NCI-H82 treated with DMSO at 0.1 percent for 48 hours (cell line): ENCODE measurements around the gene AK4.

Experiments used
- DNase-seq: peaks from one replicate; lab custom pipeline; 2025; ENCODE audit not compliant: unreplicated experiment; lab: John Stamatoyannopoulos, UW

AK4 gene

DNA sequence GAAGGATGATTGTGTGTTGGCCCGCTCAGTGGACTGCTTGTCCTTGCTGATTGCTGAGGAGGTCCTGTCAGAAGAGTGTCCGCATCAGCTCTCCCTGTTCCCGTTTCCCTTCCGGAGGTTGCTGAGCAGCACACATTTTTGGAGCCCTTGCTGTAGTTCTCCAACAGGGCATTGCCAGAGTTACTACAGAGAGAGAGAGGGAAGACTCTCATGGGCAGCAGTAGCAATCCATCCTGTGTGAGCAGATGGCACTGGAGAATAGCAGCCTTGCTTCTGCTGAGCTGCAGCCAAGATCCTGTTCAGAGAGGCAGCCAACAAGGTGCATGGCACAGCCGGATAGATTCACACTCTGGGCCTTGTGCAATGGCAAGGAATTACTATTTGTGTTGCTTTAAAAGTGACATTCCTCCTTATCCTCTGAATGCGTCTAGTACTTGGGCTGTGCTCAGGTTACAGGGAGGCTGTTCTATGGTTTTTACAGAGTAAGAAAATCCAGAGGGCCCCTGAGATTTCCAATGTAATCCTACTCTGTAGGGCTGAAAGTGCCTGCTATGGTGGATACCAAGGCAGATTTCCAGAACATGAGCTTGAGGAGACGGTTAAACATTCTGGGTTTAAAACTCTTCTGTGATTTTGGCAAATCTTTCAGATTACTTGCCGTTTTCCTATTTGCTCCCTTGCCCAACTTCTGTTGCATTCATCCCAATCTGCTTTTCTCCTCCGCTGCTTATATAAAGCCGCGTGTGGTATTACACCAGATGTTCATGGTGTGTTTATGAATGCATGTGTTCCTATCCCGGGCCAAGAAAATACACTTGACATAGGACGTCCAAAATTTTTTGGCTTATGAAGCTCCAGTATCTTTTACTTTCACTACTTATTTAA lies 27.4 kb downstream of the AK4 start:
- peak; percentile 13 for DNase-seq

DNA sequence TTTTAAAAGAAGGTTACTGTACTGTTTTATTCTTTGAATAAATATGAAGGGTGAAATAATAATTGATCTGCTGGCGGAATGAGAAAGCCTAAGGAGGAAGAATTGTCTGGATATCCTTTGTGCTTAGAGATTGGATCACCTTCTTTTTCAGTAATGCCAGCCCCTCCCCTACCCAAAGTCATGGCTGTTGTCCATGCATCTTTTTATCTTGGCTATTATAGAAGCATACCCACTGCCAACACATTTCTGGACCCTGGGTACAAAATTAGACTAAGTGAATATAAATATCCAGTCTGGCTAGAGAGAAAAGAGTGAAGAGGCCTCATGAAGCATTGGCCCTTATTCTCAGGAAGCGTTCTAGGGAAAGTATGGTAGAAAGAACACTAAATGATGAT lies 28.1 kb downstream of the AK4 start:
- DNase-seq = no peak

DNA sequence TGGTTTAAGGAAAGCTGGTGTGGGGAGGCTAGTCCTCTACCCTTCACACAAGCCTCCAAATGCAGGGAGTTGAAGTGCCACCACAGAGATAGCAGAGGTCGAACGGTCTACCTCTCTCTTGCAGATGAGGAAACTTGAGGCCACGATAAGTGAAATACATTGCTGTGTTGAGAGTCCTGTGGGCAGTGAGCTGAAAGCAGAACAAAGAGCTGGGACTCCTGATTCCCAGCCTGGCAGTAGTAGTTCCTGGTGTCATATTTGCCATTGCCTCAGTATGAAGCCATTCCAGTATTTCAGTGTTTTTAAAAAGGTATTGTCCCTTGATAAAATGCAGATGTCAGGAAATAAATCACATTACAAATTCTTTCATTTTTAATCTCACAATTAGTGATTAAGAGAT lies 28.6 kb downstream of the AK4 start:
- no peak for DNase-seq

DNA sequence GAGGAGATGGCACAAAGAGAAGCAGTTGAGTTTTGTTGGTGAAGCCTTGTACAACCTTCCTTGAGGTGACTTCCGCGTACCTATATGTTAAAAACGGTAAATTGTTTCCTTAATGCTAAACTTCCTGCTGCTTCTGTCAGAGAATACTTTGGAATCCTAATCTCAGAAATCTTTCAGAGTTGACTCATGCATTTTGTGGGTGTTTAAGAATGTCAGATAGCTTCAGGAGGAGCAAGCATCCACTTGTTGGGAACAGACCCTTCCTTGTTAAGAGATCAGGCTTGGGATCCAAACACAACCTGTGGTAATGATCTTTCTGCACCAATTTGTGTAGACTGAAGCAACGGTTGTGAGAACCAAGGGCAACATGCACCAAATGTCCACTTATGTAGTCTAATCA lies 29.5 kb downstream of the AK4 start:
- DNase-seq = no peak

DNA sequence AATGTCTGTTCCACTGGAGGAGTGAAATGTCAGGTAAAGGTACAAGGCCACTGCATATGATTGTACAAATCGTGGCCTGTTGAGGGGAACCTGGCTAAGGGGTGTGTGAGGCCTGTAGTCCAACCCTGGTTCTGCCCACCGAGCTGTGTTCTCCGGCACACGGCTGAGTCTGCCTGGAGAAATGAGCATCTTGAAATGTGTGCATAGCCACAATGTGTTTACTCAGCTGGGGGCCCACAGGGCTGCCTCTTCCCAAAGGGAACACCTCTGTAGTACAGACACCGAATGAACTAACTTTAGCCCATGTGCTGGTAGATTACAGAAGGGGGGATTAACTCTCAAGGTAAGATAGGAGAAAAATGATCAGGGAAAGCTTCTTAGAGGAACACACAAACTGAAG lies 30.2 kb downstream of the AK4 start:
- DNase-seq = peak; percentile 67

DNA sequence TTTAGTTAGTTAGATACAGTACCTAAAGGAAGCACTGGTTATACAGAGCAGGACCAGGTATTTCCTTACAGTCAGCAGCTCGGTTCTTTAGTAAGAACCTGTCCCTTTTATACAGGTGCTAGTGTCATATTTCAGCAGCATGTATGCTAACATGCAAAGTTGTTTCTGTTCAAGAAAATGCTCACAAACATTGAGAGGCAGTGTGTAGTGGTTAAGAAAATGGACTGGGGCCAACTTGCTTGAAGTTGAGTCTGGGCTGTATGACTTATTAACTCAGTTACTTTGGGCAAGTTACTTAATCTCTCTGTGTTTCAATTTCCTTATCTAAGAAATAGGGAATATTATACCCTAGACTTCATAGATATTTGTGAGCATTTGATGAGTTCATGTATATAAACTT lies 31.1 kb downstream of the AK4 start:
- DNase-seq = no peak

DNA sequence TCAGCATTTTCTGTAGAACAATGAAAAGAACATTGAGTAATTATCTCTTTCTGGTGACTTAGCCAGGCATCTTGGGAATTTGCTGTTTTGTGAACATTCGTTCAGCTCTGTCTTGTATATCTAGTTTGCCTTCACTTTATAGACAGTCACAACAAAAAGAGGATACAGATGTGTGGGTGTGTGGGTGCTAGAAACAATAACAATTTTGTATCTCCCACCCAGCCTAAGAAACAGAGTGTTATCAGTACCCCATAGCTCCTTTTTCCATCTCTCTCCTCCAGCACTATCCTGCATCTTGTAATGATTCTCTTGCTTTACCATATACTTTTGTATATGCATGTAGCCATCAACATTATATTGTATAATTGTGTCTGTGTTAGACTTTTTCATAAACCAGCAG lies 33.0 kb downstream of the AK4 start:
- no peak for DNase-seq

DNA sequence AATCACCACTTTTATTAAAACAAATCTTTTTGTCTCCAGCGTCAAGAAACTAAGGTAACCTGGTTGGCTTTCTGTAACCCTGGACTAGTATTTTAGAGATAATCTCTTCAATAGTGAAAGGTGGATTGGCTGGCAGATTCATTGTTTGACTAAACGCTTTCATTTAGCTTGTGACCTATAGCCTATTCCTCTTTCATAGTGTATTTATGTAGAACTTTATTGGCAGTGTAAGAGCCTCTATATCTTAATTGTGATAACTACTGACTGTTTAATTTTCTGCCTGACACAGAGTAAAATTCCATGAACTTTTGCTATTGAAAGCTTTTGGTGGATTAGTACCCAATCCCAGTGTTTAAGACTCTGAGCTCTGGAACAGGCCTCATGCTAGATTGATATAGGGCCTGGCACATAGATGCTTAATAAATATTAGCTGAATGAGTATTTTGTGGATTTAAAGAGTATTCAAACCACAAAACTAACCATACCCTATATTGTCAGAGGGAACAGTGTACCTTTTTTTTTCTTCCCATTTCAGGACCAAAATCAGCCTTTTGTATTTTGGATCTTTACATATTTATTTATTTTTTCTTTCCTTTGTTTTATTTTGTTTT lies 34.8 kb downstream of the AK4 start:
- no peak for DNase-seq

DNA sequence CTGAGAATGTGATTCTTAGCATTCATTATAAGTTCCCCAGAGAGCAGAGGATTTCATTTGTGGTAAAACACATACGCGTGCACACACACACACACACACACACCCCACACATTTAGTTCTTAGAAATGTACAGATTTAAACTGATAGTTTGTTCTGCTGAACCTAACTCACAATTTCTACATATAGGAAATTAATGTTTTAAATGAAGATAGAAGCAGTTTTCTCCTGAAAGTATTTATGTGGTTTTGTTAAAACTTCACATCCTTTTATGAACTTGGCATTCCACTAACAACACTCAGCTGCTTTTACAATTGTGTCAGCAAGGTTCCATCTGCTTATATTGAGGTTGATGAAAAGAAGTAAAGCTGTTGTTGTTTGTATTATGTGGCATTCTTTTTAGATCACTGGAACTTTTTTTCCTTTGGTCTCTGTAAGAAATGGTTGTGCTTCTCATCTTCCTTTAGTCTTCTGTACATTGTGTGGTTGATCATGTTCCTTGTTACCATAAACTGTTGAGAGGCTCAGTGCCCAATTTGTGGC lies 41.6 kb downstream of the AK4 start:
- no peak for DNase-seq

DNA sequence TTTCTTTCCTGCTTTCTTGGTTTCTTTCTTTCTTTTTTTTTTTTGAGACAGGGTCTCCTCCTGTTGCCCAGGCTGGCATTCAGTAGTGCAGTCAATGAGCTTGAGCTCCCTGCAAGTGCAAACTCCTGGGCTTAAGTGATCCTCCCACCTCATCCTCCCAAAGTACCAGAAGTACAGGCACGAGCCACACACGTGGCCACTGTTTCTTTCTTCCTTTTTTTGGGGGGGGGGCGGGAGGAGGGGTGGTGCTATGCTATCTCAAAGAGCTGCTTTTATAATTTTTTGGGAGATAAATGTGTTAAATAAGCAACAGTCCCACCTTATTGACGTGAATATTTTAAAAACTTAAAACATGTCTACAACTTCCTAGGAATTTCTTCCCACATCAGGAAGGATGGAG lies 42.2 kb downstream of the AK4 start:
- DNase-seq = no peak

DNA sequence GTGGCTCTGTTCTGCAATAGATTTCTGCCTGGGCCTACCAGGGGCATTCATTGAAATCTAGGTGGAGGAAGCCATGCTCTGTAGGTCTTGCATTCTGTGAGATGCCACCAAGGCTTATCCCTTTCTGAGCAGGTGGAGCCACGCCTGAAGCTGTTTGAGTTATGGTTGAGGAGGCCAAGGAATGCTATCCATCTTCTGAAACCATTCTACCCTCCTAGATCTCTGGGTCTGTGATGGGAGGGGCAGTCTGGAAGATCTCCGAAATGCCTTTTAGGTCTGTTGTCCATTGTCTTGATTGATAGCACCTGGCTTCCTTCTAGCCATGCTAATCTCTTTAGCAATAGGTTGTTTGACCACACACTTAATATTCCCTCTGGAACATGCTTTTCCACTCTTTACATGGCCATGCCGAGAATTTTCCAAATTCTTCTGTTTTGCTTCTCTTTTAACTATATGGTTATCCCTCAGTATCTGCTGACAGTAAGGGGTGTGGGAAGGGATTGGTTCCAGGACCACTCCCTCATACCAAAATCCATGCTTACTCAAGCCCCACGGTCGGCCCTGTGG lies 45.2 kb downstream of the AK4 start:
- no peak for DNase-seq

DNA sequence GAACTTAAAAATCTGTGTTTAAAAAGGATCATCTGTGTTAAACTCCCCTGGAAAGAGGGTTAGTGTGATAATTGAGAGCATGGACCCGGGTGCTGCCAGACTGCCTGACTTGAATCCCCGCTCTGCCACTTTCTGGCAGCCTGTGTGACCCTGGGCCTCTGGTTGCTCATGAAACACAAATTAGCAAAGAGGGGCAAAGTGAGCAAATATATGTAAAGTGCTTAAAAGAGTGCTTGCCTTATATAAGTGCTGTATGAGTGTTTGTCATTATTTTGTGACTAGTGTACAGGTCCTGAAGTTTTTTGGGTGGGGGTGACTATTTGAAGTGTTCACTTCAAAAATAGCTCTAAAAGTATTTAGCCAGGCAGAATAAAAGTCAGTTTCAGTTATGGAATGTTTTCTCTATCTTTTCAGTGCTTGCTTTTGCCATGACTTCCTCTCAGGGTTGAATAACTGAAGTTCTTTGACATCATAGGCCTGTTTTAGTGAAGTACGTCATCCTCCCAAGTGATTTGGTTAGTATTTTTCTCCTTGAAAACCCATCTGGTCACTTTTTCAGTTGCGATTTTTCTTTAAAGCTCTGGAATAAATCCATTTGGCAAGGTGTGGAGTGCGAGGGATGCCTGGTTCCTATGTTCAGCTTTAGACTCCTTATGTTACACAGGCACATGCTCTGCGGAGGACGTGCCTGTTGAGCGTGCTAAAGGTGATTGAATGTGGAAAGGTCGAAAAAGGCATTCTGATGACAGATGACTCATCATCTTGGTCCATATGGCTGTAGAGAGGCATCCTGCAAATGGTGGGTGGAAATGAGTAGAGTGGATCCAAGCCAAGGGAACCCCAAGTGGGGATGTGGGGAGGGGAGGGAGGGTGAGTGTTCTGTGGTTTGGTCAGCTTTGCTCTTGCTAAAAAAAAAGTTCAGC lies 47.8 kb downstream of the AK4 start:
- no peak for DNase-seq

DNA sequence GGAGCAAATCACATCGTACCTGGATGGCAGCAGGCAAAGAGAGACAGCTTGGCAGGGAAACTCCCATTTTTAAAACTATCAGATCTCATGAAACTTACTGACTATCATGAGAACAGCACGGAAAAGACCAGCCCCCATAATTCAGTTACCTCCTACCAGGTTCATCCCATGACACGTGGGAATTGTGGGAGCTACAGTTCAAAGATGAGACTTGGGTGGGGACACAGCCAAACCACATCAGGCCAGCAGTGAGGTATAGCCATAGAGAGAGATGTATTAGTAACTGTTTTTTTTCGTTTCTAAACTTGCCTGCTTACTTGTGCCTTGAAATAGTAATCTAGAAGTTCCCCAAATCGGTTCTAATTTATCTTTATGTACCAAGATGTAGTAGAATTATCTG lies 48.9 kb downstream of the AK4 start:
- no peak for DNase-seq

DNA sequence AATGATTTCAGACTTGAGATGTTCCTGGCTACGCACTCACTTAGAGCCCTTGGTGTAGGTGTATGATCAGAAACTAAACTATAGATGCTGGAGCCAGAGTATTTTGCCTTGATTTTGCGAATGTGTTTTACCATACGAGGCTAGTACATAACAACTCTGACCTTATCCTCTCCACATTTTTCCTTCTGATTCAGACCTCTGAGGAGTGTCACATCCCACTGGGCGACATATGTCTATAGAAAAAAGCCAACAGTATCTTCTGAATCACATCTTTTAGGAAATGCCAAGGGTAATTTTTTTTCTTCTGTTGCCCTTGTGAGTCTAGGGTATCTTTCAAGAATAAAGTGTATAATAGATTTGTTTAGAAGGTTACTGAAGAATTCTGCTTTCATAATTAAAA lies 49.6 kb downstream of the AK4 start:
- no peak for DNase-seq

DNA sequence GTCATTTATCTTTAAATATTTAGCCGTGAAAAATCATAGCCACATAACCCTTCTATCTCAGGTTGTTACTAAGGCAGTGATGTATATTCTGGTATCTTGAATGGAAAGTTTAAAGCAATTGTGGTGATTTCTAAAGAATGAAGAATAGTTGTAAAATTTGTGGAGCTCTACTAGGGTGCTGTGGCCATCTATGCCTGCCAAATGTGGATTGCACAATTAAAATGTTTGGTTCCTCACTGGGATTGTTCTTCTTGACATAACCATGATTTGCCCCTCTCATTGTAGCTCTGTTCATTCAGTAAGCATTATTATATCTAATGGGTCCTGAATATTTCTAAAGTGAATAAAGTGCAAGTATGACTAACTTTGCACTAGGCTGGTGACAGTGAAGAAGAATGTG lies 50.1 kb downstream of the AK4 start:
- no peak for DNase-seq

DNA sequence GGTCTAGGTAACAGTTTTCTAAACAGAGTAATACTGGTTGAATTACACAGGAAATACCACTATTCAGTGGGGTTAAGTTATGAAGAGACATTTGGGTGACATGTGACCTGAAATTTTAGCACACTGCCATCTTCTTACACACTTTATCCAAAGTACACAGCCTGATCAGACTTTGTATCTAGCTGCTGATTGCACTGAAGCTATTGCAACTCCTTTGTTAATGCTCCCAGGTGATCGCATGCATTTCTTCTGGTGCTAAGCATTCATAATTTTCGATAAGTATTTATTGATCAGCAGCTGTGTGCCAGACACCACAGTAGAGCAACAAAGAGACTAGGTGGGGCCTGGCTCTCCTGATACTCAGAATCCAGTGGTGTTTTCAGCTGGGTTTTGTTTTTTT lies 52.4 kb downstream of the AK4 start:
- DNase-seq = no peak

DNA sequence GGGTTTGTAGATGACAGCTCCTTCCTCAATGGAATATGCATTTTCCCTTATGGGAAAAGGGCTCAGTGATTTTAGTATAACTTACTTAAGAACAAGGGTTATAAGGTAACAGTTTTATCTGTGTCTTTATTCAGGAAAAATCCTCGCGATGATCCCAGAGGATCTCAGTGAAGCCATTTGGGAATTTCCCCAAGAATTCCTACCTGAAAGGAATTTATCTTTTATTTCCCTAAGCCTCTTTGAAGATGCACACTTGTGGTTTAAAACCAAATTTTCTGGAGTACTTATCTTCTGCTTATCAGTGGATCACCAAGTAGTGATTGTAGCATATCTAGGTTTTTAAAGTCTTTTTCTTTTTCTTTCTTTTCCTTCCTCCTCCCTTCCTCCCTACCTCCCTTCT lies 58.8 kb downstream of the AK4 start:
- DNase-seq = no peak

DNA sequence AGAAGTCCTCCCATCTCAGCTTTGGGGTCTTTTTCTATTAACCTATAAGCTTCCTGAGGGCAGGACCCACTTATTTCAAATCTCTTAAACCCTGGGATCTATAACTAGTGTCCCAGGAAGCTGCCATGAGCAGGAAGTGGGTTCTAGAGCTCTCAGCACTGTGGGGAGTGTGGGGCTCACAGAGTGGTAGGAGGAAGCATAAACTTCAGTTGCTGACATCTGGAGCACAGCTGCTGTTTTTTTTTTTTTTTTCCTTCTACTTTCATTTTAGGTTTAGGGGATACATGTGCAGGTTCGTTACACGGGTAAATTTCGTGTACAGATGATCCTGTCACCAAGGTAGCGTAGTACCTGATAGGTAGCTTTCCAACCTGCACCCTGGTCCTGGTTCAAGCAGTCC lies 59.3 kb downstream of the AK4 start:
- no peak for DNase-seq

DNA sequence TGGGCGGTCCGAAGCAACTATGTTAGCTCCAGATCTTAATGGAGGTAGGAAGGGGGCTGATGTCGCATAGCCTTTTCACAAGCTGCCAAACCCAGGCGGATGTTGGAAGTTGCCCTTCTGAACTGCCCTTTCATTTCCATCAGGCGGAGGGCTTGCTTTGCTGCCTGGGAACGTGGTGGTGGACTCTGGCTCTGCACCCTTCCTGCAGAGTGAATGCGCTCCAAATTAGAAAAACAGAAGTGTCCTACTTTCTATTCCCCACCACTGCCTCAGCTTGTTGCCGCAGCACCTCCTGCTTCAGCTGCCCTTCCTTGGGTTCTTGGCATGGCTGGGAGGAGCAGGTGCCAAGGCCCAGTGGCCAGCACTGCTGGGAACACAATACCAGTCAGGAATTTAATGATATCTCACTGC lies 60.6 kb downstream of the AK4 start:
- DNase-seq = no peak

DNA sequence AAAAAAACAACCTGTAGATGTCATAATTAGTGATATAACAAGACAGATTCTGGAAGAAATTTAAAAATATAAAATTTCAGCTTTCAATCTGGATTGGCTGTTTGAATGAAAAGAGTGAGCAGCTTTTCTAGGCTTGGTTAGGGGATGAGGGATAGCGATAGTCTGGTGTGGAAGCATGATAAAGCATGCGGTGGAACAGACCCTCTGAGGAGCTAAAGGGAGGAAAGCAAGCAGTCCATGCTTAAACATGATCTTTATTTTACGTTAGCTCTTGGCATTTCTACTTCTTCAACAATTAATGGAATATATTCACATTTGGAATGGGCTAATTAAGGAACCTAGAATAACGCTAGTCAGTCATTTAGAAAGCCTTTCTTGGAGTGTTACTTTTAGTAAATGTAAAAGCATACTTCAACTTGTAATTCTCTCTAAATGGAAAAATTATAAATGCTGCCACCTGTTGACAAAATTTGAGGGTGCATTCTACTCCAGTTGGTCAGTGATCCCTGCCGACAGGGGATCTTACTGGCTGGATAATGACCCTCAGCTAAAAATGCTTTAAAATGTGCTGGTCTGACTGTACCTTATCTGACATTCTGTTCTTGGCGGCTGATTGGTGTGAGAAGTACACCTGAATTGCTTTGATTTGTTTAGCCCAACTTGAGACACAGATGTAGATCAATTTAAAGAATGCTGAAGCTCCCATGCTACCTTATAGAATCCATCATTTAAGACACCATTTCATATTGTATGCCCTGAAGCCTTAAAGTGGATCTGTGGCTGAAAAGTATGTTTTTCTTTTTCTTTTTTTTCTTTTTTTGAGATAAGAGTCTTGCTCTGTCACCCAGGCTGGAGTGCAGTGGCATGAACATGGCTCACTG lies 61.2 kb downstream of the AK4 start:
- no peak for DNase-seq
